ENCODE data around the gene POLQ. TPM values are rescaled to one million over a fixed set of nuclear protein-coding genes. Genes with fewer than 3 reads are reported as not detected.
"Not testable (repeated sequence)": the region's sequence is repeated elsewhere in the genome, so short reads cannot be mapped to it uniquely, and the experiment has no call there.

The POLQ gene
- total RNA-seq = 10 to 100 TPM; 22.8 to 23.4 TPM

DNA sequence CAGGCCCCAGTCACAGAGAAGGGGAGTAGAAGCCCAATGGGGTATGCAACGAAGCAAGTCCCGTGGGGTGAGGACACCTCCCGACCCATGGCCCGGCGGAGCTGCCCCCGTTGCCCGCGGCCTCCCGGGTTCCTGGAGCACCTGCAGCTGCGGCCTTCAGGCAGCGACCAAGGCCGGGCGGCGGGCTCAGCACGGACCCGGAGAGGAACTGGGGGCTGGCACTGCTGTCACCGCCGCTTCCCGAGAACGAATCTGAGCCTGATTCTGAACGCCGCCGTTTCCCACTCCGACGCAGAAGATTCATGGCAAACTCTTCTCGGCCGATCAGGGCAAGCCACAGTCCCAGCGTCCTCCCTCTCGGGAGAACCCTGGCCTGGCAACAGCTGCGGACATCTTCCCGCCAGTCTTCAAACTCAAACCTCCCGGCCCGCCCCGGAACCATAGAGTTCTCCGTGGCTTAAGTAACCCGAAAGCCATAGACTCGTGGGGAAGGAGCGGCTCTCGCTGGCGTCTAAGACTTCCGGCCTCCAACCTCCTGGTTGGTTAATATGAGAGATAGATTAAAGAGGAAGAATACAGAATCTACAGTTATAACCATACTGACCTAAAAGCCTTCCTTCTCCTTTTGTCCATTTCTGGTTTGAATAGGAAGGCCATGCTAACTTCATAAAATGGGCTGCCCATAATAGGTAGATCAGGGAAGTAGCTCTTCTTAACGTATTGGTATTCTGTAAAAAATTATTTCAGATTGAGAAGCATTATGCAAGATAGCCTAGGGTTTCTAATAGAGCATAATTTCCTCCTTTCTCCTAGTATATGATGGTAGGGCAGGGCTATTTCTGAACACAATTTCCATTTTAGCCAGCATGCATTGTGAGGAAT is at the start of gene POLQ:
POLQ (minus strand) TSS at position 415 of the 882 bp plus-strand sequence; CDS start at position 304, 111 bp downstream.
- DNase-seq (peak; percentile 92), ATAC-seq (peak; percentile 98)
- peaks cover 4% of the 10 kb centered on the region for H3K4me1 Mint-ChIP-seq
- no peaks in the 10 kb centered on the region for H3K27me3 Mint-ChIP-seq
- H3K4me3 Mint-ChIP-seq = peak within 1 kb of the TSS; percentile 91
- CTCF ChIA-PET = interaction anchor here (0.6 to 2.1 kb wide), 23 partner anchors 8 to 950 kb away, joined by 3 to 10 read pairs (median 4); partner anchors contain the start of genes HCLS1, MIX23 and NDUFB4
- H3K36me3 Mint-ChIP-seq (ENCODE audit: low read depth) = peaks cover 27% of the 10 kb centered on the region
- no peaks in the 10 kb centered on the region for H3K9me3 Mint-ChIP-seq (ENCODE audit: low read depth)
- intact Hi-C loops (cut with DNase I, micrococcal nuclease) = loop anchor here (1.0 to 10.0 kb wide), 19 partner anchors 114 to 1481 kb away; partner anchors contain the start of genes EAF2 (in 2 of the 2), GOLGB1 (in 2 of the 2), HCLS1 (in 2 of the 2) and IQCB1 (in 2 of the 2)
- H3K27ac Mint-ChIP-seq = peak within 1 kb of the TSS; percentile 94
- POLR2A ChIA-PET = interaction anchor here (0.6 kb wide), 1 partner anchor 669 kb away, joined by 3 read pairs; no protein-coding TSS in a partner anchor

DNA sequence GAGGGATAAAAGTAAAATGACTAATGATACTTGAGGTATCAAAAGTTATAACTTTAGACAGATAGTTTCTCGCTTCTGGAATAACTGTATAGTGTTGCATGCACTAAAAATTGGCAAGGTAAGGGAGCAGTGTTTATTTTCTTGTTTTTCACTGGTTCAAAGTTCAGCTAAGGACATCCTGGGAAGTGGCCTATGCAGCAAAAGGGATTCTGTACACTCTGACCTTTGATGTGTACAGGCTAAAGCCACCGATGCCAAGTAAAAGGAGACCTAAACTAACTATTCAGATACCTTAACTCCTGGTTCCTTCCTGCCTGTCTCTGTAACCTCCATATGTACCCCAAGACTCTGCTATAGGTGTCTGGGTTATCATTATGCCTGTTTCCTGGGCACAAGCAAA is 49.1 kb upstream of the POLQ start:
- Mint-ChIP-seq H3K36me3 (ENCODE audit: low read depth) (no peaks in the 10 kb centered on the region), H3K27ac (no peak overlapping the region), H3K27me3 (peaks cover 2% of the 10 kb centered on the region), H3K9me3 (ENCODE audit: low read depth) (no peaks in the 10 kb centered on the region), H3K4me3 (no peak overlapping the region), H3K4me1 (no peaks in the 10 kb centered on the region)
- DNase-seq (no peak), ATAC-seq (no peak)
- intact Hi-C loops (cut with DNase I, micrococcal nuclease) = no loop called here
- ChIA-PET CTCF (interaction anchor here (1.0 kb wide), 1 partner anchor 94 kb away, joined by 3 read pairs; no protein-coding TSS in a partner anchor), POLR2A (no interaction called here)

- H3K27me3 Mint-ChIP-seq; H3K4me1 Mint-ChIP-seq; H3K36me3 Mint-ChIP-seq (ENCODE audit: low read depth); DNase-seq; H3K4me3 Mint-ChIP-seq; ATAC-seq; intact Hi-C loops (cut with DNase I, micrococcal nuclease); H3K9me3 Mint-ChIP-seq (ENCODE audit: low read depth); H3K27ac Mint-ChIP-seq; POLR2A ChIA-PET; CTCF ChIA-PET: not testable (repeated sequence)
These were observed 48.0 kb upstream of the POLQ start for GRCh38 chr3:121593806-121594205.

DNA sequence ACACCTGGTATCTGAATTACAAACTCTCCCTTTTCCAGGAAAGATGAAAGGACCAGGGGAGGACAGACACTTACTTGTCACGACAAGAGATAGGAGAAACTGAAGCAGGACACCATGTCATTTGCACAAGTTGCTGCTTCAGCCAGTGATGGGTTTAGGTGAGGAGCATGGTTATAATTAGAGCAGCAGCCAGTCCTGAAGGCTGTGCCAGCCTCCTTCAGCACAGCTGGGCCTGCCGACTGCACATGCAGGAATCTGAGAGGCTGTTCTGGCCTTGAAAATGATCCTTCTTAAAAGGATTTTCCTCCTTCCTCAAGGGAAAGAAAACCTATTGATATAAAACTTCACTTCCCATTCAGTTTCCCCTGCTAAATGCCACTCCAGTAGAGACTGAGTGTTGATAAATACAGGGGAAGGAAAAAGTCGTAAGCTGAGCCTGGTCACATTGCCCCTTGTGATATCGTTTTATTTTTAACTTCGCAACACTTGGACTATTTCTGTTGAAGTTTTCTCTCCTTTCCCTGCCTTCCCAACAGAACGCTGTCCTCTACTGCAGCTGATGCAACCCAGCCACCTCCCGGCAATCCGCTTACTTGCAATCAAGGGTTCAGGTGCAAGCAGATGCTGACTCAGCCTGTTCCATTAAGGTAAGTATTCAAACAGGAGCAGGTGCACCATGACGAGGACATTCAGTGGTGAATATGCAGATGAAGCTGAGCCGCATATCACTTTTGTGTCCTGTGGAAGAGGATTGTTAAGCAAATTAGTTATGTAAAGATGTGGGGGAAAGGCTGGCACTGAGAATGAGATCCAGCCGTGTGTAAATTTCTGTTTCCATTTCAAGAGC is 47.3 kb upstream of the POLQ start, which contains the start of gene FBXO40:
FBXO40 (plus strand) TSS at position 524 of the 847 bp plus-strand sequence. CDS start 27,197 bp downstream, outside the sequence.
- intact Hi-C loops (cut with DNase I, micrococcal nuclease) = no loop called here
- CTCF ChIA-PET = no interaction called here
- POLR2A ChIA-PET = no interaction called here
- Mint-ChIP-seq H3K4me3 (no peak within 1 kb of the TSS), H3K9me3 (ENCODE audit: low read depth) (no peaks in the 10 kb centered on the region), H3K36me3 (ENCODE audit: low read depth) (no peaks in the 10 kb centered on the region), H3K27ac (no peak within 1 kb of the TSS), H3K27me3 (peaks cover 2% of the 10 kb centered on the region), H3K4me1 (no peaks in the 10 kb centered on the region)
- no peak for DNase-seq
- ATAC-seq = no peak

DNA sequence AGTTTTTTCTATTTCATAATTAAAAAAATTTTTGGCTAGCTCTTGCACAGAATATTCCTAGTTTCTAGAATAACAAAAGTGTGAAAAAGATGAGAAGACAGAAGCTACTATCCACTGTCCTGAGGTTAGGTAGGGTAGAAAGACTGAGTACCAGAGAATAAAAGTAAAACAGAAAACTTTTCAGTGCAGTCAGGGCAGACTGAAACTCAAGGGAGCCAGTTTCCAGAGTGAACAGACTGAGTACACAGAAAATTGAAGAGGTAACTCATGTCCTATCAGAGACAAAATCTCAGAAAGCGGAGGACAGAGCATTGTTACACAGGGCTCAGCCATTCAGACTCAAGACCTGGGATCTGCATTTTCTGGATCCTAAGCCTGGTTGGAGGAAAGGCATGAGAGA is 38.6 kb upstream of the POLQ start:
- no peaks in the 10 kb centered on the region for H3K36me3 Mint-ChIP-seq (ENCODE audit: low read depth)
- H3K27me3 Mint-ChIP-seq = peaks cover 8% of the 10 kb centered on the region
- no peaks in the 10 kb centered on the region for H3K9me3 Mint-ChIP-seq (ENCODE audit: low read depth)
- H3K4me3 Mint-ChIP-seq = no peak overlapping the region
- CTCF ChIA-PET = no interaction called here
- no peak overlapping the region for H3K27ac Mint-ChIP-seq
- no peaks in the 10 kb centered on the region for H3K4me1 Mint-ChIP-seq
- ATAC-seq (no peak), DNase-seq (no peak)
- intact Hi-C loops (cut with DNase I, micrococcal nuclease) = no loop called here
- POLR2A ChIA-PET = no interaction called here

DNA sequence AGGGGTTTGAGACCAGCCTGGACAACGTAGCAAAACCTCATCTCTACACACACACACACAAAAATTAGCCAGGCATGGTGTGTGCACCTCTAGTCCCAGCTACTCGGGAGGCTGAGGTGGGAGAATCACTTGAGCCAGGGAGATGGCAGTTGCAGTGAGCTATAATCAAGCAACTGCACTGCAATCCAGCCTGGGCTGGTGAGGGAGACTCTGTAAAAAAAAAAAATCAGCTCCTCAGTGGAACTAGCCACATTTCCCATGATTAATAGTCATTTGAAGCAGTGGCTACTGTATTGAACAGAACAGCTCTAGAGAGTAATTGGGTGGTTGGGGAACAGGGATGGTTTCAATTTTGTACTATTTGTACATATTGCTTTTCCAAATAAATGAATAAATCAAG is 35.9 kb upstream of the POLQ start:
- intact Hi-C loops (cut with DNase I, micrococcal nuclease) = no loop called here
- H3K4me3 Mint-ChIP-seq = no peak overlapping the region
- H3K9me3 Mint-ChIP-seq (ENCODE audit: low read depth) = no peaks in the 10 kb centered on the region
- POLR2A ChIA-PET = no interaction called here
- no peak overlapping the region for H3K27ac Mint-ChIP-seq
- ATAC-seq (no peak), DNase-seq (no peak)
- CTCF ChIA-PET = no interaction called here
- H3K4me1 Mint-ChIP-seq = no peaks in the 10 kb centered on the region
- H3K36me3 Mint-ChIP-seq (ENCODE audit: low read depth) = no peaks in the 10 kb centered on the region
- peaks cover 8% of the 10 kb centered on the region for H3K27me3 Mint-ChIP-seq

GRCh38 chr3:121574449-121574848 is 28.7 kb upstream of the POLQ start:
- intact Hi-C loops (cut with DNase I, micrococcal nuclease) = no loop called here
- Mint-ChIP-seq H3K27ac (no peak overlapping the region), H3K4me3 (no peak overlapping the region), H3K4me1 (no peaks in the 10 kb centered on the region), H3K36me3 (ENCODE audit: low read depth) (no peaks in the 10 kb centered on the region), H3K9me3 (ENCODE audit: low read depth) (no peaks in the 10 kb centered on the region), H3K27me3 (peaks cover 3% of the 10 kb centered on the region)
- CTCF ChIA-PET = interaction anchor here (1.5 kb wide), 1 partner anchor 28 kb away, joined by 3 read pairs; no protein-coding TSS in a partner anchor
- no peak for ATAC-seq
- POLR2A ChIA-PET = no interaction called here
- no peak for DNase-seq

GRCh38 chr3:121567649-121568048 is 21.9 kb upstream of the POLQ start, which contains the start of gene ARGFX:
Gene ARGFX (plus strand): TSS chr3:121567949. CDS start chr3:121570714, 2,765 bp downstream.
- ChIA-PET POLR2A (no interaction called here), CTCF (no interaction called here)
- H3K27ac Mint-ChIP-seq = no peak within 1 kb of the TSS
- no peaks in the 10 kb centered on the region for H3K9me3 Mint-ChIP-seq (ENCODE audit: low read depth)
- no peaks in the 10 kb centered on the region for H3K4me1 Mint-ChIP-seq
- DNase-seq = no peak
- no peaks in the 10 kb centered on the region for H3K36me3 Mint-ChIP-seq (ENCODE audit: low read depth)
- no peak within 1 kb of the TSS for H3K4me3 Mint-ChIP-seq
- intact Hi-C loops (cut with DNase I, micrococcal nuclease) = no loop called here
- ATAC-seq = no peak
- no peaks in the 10 kb centered on the region for H3K27me3 Mint-ChIP-seq

DNA sequence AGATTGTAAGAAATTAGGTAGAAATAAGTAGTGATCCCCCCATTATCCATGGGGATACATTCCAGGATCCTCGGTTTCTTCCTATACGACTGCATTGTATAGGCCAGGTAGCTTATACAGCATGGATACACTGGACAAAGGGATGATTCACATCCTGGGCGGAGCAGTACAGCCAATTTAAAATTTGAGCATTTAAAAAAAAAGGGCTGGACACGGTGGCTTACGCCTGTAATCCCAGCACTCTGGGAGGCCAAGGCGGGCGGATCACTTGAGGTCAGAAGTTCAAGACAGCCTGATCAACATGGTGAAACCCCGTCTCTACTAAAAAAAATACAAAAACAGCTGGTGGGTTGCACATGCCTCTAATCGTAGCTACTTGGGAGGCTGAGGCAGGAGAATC is 21.0 kb upstream of the POLQ start:
- Mint-ChIP-seq H3K4me3 (no peak overlapping the region), H3K27me3 (peaks cover 2% of the 10 kb centered on the region), H3K9me3 (ENCODE audit: low read depth) (no peaks in the 10 kb centered on the region), H3K36me3 (ENCODE audit: low read depth) (no peaks in the 10 kb centered on the region), H3K4me1 (no peaks in the 10 kb centered on the region), H3K27ac (no peak overlapping the region)
- CTCF ChIA-PET = no interaction called here
- no peak for DNase-seq
- POLR2A ChIA-PET = no interaction called here
- no peak for ATAC-seq
- intact Hi-C loops (cut with DNase I, micrococcal nuclease) = no loop called here

- Mint-ChIP-seq H3K27me3 (peaks cover 4% of the 10 kb centered on the region), H3K36me3 (ENCODE audit: low read depth) (no peaks in the 10 kb centered on the region), H3K4me3 (no peak overlapping the region), H3K4me1 (no peaks in the 10 kb centered on the region), H3K9me3 (ENCODE audit: low read depth) (no peaks in the 10 kb centered on the region), H3K27ac (no peak overlapping the region)
- ChIA-PET CTCF (no interaction called here), POLR2A (no interaction called here)
- ATAC-seq = no peak
- intact Hi-C loops (cut with DNase I, micrococcal nuclease) = no loop called here
- no peak for DNase-seq
These were observed 16.4 kb upstream of the POLQ start for GRCh38 chr3:121562148-121562547.

GRCh38 chr3:121557426-121557934 is 11.7 kb upstream of the POLQ start:
- ChIA-PET CTCF (interaction anchor here (0.9 kb wide), 1 partner anchor 10 kb away, joined by 3 read pairs; no protein-coding TSS in a partner anchor), POLR2A (no interaction called here)
- intact Hi-C loops (cut with DNase I, micrococcal nuclease) = no loop called here
- ATAC-seq (no peak), DNase-seq (no peak)
- H3K4me1 Mint-ChIP-seq = no peaks in the 10 kb centered on the region
- no peak overlapping the region for H3K4me3 Mint-ChIP-seq
- no peak overlapping the region for H3K27ac Mint-ChIP-seq
- no peaks in the 10 kb centered on the region for H3K9me3 Mint-ChIP-seq (ENCODE audit: low read depth)
- peaks cover 4% of the 10 kb centered on the region for H3K27me3 Mint-ChIP-seq
- no peaks in the 10 kb centered on the region for H3K36me3 Mint-ChIP-seq (ENCODE audit: low read depth)
